IPS-18c (cell line): ENCODE data around the gene PRDM12.
A peak's percentile ranks its signal among the peaks of the same experiment; 100 is the strongest.

Experiments
- H3K4me3 ChIP-seq: 2 replicates; pipeline ENCODE4 v1.7.0; 2013; ENCODE audit warnings: low read depth, mild to moderate bottlenecking, low read length, moderate library complexity; ENCODE audit not compliant: insufficient read depth
- H3K9me3 ChIP-seq: one replicate; pipeline ENCODE4 v1.6.1; 2013; ENCODE audit warnings: mild to moderate bottlenecking, low read length, moderate library complexity; ENCODE audit not compliant: control insufficient read depth, insufficient read depth

PRDM12 gene

GRCh38 chr9:130634191-130634768 is 30.1 kb upstream of the PRDM12 start:
- Histone ChIP-seq H3K9me3 (no peaks in the 10 kb centered on the region), H3K4me3 (no peak overlapping the region)

DNA sequence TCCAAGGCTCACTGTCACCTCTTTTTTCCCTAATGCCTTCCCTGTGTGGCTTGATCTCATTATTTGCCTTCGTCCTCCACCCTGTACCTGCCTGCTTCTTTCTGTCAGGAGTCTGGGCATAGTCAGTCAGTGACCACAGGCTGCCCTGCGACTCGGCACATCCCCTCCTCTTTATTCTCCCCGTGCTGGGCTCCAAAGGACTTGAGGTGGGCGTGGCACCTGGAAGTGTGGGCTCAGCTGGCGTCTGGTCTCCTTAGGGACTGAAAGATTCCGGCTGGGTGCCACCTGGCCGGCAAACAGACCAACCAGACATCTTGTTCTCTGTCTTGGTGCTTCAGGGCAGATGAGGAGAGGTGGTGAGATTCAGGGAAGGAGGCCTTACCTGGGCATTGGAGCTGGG is 29.6 kb upstream of the PRDM12 start:
- Histone ChIP-seq H3K9me3 (no peaks in the 10 kb centered on the region), H3K4me3 (no peak overlapping the region)

DNA sequence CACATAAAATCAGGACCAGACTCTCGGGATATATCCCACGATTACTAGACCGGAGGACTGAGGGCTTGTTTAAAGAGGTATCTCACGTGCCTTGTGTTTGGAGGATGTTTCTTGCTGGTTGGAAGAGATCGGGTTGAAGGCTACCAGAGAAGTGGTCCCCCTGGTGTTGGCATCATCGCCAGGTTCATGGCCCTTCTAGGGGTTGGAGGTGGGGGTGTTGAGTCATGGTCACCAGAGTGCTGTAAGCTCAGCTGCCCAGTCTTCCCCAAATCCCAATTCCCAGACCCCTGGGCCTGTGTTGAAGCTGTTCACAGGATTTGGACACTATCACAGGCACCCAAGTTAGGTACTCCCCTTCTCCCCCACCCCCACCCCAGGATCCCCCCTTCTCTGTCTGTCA is 29.1 kb upstream of the PRDM12 start:
- Histone ChIP-seq H3K9me3 (no peaks in the 10 kb centered on the region), H3K4me3 (no peak overlapping the region)

- H3K4me3 ChIP-seq, result no peak overlapping the region
- no peaks in the 10 kb centered on the region for H3K9me3 ChIP-seq
These were observed 28.4 kb upstream of the PRDM12 start for GRCh38 chr9:130635721-130636647.

DNA sequence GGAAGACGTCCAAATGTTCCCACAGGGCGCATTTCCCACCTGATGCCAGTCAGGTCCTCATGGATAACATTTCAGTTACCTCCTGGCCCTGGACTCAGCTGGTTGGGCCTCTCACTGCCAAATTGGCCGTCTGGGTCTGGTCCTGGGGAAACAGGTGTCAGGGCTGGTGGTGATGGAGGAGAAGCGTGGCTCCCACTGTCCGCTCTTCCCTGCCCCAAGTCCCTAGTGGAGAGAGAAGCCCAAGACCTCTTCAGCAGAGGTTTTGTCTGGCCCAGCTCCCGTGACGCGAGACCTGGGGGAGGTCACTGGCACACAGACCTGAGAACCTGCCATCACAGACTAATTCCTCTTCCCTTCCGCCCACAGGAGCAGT is 27.8 kb upstream of the PRDM12 start:
- H3K4me3 ChIP-seq, result no peak overlapping the region
- no peaks in the 10 kb centered on the region for H3K9me3 ChIP-seq

DNA sequence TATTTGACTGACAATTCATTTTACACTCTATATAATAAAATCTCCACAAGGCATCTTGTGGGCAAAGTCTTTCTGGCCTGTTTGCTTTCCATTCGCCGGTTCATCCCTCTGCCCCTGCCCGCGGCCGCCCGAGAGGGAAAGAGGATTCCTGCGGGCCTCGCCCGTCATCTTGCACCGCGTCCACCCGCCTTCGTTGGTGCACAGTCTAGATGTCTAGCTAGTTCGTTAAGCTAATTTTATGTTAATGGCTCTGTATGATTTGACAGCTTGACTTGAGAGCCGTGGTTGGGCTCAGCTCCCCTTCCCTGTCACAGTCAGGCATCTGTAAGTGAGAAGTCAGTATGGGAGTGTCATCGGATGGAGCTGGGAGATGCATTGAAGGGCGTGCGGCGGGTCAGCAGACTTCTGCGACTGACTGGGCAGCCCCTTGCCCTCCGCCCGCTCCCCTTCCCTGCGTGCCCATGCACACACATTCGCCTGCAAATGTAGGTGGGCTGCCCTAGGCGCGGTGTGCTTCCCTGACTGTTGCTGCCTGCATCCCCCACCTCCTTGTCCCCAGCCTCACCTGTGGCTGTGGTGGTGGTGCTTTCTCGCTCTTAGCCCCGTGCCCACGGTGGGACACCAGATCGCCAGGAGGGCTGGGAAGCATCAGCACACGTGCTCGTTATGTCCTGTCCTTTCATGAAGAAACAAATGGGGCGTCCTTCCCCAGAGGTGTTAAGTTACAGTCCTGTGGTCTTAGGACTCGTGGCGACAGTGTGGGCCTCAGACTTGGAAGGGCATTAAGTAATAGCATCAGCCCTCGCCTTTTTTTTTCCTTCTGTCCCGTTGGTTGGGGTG is 25.9 kb upstream of the PRDM12 start:
- peak overlapping the region; percentile 24; the same call in 1 of the 2 replicates for H3K4me3 ChIP-seq

GRCh38 chr9:130639124-130639765 is 25.1 kb upstream of the PRDM12 start:
- Histone ChIP-seq H3K9me3 (no peaks in the 10 kb centered on the region), H3K4me3 (no peak overlapping the region; the same call in 1 of the 2 replicates)

More for the DNA sequence above, 25.9 kb upstream of the PRDM12 start:
- H3K9me3 ChIP-seq, result no peaks in the 10 kb centered on the region

- Histone ChIP-seq H3K4me3 (no peak overlapping the region), H3K9me3 (no peaks in the 10 kb centered on the region)
These were observed 24.4 kb upstream of the PRDM12 start for GRCh38 chr9:130639866-130640555.

DNA sequence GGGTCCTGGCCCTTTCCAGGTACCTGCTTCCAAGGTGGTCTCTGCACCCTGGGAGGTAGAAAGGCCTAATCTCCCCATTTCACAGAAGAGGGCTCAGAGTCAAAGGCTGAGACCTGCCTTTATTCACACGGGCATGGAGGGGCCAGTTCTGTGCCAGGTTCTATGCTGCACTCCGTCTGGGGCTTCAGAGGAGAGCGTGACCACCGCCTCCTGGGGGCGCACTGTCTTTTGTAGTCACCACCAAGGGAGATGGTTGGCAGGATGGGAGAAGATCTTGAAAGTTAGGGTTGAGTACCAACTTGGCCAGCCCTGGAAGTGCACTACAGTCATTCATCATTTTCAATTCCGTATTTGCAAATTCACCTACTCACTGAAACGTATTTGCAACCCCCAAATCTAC is 23.7 kb upstream of the PRDM12 start:
- H3K9me3 ChIP-seq, result no peaks in the 10 kb centered on the region
- H3K4me3 ChIP-seq, result no peak overlapping the region

DNA sequence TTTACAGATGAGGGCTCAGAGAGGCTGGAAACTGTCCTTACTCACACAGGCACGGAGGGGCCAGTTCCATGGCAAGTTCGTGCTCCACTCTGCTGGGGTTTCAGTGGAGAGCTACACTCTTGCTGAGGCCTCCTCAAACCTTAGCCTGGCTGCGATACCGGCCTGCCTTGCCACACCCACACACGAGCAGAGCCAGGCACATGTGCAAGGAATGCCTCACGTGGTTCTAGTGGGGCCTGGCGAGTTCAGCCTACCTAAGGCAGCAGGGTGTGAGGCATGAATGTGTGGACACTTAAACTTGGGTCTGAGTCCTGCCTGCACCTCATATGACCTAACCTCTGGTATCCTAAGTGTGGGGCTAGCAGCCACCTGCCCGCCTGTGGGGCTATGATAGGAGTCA is 21.5 kb upstream of the PRDM12 start:
- Histone ChIP-seq H3K9me3 (no peaks in the 10 kb centered on the region), H3K4me3 (no peak overlapping the region)

DNA sequence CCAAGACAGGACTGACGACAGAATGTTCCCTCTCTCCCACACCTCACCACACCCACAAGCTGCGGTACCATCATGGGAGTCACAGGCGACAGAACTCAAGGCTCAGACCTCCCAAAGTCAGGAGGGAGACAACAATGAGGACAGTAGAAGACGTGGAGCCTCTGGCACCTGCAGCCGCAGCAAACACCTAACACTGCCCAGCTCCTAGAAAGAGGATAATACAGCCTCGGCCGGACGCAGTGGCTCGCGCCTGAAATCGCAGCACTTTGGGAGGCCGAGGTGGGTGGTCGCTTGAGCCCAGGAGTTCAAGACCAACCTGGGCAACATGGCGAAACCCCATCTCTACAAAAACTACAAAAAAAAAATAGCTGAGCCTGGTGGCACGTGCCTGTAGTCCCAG is 13.2 kb upstream of the PRDM12 start:
- Histone ChIP-seq H3K9me3 (no peaks in the 10 kb centered on the region), H3K4me3 (no peak overlapping the region)

DNA sequence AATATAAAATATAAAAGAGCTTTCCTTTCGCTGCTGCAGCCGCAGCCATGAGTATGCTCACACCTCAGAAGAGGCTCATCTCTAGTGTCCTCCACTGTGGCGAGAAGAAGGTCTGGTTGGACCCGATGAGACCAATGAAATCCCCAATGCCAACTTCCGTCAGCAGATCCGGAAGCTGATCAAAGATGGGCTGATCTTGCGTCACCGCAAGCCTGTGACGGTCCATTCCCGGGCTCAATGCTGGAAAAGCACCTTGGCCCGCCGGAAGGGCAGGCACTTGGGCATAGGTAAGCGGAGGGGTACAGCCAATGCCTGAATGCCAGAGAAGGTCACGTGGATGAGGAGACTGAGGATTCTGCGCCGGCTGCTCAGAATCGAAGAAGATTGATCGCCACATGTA is 12.6 kb upstream of the PRDM12 start:
- Histone ChIP-seq H3K9me3 (no peaks in the 10 kb centered on the region), H3K4me3 (no peak overlapping the region)

DNA sequence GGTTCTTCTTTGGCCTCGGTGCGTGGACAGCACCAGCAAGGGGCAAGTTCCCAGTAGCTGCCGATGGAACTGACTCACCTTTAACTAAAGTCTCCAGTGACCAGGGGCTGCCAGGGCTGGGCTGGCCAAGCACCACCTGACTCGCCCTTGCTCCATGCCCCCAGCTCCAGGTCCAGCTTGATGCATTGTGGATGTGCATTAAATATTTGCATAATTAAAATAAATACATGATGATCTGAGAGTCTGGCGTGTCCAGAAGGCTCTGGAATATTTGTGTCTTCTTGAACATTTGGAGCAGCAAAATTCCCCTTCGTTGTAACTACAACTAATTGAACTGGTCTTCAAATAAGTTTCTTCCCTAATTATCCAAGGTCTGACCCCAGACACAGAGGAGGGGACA is 9.5 kb upstream of the PRDM12 start:
- no peak overlapping the region for H3K4me3 ChIP-seq
- no peaks in the 10 kb centered on the region for H3K9me3 ChIP-seq

GRCh38 chr9:130658893-130659698 is 5.3 kb upstream of the PRDM12 start:
- peak overlapping the region; percentile 20; the same call in 1 of the 2 replicates for H3K4me3 ChIP-seq

GRCh38 chr9:130659699-130660248 is 4.6 kb upstream of the PRDM12 start:
- Histone ChIP-seq H3K4me3 (peak overlapping the region; percentile 36; the same call in 1 of the 2 replicates), H3K9me3 (no peaks in the 10 kb centered on the region)

More at GRCh38 chr9:130658893-130659698, 5.3 kb upstream of the PRDM12 start:
- no peaks in the 10 kb centered on the region for H3K9me3 ChIP-seq

GRCh38 chr9:130660326-130660682 is 4.1 kb upstream of the PRDM12 start:
- Histone ChIP-seq H3K9me3 (no peaks in the 10 kb centered on the region), H3K4me3 (peak overlapping the region; percentile 36; the same call in 1 of the 2 replicates)
